HG03558 (cell line): Measurements from ENCODE around the gene DMBX1.

ENCODE experiments used
- ATAC-seq: cut with Tn5 transposase; IDR thresholded peaks from one replicate; pipeline ENCODE4 v1.9.1; 2021; ENCODE audit warnings: moderate number of reproducible peaks; ENCODE audit not compliant: unreplicated experiment; ENCODE audit errors: extremely low read depth

DMBX1 gene

DNA sequence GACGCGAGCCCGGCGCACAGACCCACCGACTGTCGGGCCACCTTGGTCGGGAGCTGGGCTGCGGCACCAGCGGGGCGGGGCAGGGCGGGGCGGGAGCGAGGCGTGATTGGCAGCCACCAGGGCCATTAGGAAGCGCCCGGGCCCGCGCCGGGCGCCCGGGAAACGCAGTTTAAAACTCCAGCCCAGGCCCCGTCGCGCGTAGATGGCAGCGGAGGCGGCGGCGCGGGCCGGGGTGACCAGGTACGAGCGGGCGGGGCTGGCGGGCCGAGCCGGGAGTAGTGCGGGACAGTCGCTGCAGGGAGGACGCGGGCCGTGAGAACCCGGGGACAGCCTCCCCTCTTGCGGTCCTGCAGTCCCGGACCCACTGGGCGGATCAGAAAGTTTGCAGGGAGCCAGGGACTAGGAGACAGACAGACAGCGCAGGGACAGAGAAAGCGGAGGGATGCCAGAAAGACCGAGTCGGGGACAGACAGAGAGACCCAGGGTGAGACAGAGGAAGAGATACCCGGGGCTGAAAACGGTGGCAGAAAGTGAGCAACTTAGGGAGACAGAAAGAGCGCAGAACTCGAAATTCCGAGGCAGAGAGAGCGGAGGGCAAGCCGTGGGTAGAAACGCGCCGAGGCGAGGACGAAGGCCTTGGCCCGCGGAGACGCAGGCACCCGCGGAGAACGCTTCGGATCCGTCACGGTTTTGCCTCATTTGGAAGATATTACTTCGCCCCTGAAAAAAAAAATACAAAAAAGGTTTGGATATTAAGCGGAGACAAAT is at the start of gene DMBX1:
Gene DMBX1, plus strand, starts transcription at position 199 of the 768 bp plus-strand sequence. CDS start 17,175 bp downstream, outside the sequence.
- no peak for ATAC-seq

DNA sequence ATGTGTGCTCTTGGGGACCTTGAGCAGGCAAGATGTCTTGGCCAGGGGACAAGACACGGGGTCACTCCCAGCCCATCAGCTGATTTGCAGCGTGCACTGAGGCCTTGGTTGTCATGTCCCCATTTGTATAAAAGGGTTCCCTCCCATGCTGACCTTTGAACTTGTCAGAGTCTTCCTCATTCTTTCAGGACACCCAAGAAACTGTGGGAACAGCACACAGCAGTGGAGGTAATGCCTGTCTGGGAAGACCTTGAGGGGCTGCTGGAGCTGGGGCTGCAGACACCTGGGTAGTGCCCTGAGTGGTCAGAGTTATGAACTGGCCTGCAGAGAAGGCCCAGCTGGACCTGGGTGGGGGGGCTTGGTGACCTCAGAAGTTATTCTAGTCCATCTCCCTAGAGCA is 49.2 kb upstream of the DMBX1 start:
- ATAC-seq: no peak

DNA sequence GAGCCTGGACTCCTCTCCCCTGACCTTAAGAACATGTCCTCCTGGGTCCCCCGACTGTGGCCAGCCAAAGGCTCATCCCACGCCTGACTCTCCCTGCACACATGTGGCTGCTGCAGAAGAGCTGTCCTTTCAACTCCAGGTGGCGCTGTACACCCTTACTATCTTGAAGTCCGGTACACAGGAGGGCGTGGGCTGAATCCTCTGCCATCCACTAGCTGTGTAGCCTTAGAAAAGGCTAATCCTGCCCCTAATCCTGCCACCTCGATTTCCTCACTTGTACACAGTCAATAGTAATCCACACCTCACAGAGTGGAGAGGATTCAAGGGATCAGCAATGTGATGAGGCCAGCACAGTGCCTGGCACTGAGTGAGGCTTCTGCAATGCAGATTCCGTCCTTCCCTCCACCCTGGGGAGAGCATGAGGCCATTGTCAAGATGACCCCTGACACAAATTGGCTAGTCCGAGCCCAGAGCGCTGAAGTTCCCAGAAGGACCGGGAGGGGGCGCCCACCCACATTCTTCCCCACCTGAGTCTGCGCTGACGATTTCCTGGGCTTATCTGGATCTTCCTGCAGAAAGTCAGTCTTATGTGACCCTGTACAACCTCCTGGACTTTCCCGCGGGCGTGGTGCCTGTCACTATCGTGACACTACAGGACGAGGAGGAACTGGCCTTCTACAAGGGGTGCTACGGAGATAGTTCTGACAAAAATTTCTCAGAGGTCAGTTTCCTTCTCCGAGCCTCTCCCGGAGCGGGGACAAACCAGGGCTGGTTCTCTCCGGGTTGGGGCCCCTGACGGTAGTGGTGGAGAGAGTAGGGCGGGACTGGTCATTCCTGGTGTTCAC is 47.1 kb upstream of the DMBX1 start:
- ATAC-seq: no peak

DNA sequence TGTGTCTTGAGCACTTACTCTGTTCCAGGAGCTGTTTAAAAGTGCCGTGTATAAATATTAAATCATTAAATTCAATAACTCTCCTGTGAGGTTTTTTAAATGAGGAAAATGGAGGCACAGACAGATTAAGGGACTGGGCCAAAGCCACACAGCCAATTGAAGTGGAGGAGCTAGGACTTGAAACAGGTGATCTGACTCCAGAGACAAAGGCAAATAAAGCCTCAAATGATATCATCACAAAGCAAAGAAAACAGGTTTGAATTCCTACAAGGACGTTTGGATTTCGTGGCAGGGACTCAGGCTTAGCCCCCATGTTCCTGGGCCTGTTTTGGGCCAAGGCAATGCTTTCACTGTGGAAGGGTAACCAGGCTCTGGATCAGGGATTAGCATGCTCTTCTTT is 45.2 kb upstream of the DMBX1 start:
- ATAC-seq: no peak

- no peak for ATAC-seq
Measured at GRCh38 chr1:46445773-46446256, 43.8 kb upstream of the DMBX1 start.

- ATAC-seq: no peak
Measured at GRCh38 chr1:46446646-46447498, 42.8 kb upstream of the DMBX1 start.

GRCh38 chr1:46447499-46448108 is 42.0 kb upstream of the DMBX1 start:
- ATAC-seq: no peak

- no peak for ATAC-seq
Measured at GRCh38 chr1:46448109-46448911, 41.3 kb upstream of the DMBX1 start.

GRCh38 chr1:46449223-46450159 is 40.1 kb upstream of the DMBX1 start:
- ATAC-seq: no peak

GRCh38 chr1:46450160-46450517 is 39.5 kb upstream of the DMBX1 start:
- ATAC-seq: no peak

GRCh38 chr1:46451948-46452930 is 37.4 kb upstream of the DMBX1 start:
- no peak for ATAC-seq

- ATAC-seq: no peak
Measured at GRCh38 chr1:46452931-46453325, 36.7 kb upstream of the DMBX1 start.

GRCh38 chr1:46453449-46453848 is 36.2 kb upstream of the DMBX1 start:
- no peak for ATAC-seq

DNA sequence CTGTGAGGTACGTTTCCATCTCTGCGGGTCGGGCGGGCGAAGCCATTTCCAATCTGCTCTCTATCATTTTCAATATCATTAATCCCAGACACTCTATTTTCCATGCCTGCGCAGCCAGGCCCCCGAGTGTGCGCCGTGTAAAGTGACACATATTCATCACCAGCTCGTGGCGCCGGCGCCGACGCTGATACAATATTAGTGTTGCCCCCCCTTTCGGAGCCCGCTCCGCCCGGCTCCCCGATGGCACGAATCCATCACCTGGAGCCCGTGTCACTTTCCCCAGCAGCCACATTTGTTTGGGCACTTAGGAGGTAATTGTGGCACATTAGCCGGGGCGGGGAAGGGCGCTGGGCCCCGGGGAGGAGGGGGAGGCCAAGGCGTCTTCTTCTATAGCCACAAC is 33.7 kb upstream of the DMBX1 start:
- no peak for ATAC-seq

DNA sequence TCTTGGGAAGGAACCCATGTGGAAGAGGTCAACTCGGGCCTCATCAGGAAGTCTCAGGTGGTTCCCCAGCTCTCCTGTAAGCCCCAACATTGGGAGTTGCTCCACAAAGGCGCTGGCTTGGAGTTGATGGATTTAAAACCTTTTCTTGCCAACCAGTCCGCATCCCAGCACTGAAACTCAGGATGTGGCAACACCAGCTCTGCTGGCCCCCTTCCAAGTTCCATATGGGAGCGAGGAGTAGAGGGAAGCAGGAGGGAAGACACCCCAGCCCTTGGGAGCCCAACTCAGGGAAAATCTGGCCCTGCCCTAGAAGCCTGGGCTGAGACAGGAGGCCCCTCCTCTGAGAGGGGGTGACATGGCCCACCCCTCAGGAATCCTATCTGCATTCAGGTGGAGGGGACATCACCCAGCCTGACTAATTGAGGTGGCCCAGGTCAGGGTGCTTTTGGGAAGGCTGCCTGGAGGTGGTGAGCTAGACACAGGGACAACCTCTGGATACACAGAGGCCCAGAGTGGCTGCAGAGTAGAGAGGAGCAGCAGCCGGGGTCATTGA is 33.1 kb upstream of the DMBX1 start:
- no peak for ATAC-seq

- ATAC-seq: no peak
Measured at GRCh38 chr1:46457178-46457577, 32.5 kb upstream of the DMBX1 start.

DNA sequence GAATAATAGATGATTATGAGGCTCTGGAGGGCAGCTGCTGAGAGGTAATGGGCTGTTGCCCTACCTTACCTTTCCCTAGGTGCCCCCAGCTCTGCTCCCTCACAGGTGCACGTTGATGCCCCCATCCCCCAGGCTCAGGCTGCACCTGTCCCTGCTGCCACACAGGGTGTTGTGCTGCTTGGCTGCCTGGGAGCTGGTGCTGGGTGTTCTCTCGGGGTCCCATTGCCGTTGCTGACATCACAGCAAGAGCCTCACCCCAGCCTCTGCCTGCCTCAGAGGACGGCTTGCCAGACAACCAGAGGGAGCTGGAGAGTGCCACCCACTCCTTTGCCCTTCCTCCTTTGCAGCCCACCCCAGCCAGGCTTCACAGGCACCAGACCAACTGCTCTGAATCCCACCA is 31.4 kb upstream of the DMBX1 start:
- no peak for ATAC-seq
